GM19324 (cell line): ENCODE results near the gene PLAGL2.
"Not testable (repeated sequence)": the region's sequence is repeated elsewhere in the genome, so short reads cannot be mapped to it uniquely, and the experiment has no call there.

Experiments
- ATAC-seq: cut with Tn5 transposase; IDR thresholded peaks from one replicate; pipeline ENCODE4 v1.9.1; 2021; ENCODE audit warnings: mild to moderate bottlenecking, moderate library complexity; ENCODE audit not compliant: unreplicated experiment, low FRiP score

PLAGL2 gene

DNA sequence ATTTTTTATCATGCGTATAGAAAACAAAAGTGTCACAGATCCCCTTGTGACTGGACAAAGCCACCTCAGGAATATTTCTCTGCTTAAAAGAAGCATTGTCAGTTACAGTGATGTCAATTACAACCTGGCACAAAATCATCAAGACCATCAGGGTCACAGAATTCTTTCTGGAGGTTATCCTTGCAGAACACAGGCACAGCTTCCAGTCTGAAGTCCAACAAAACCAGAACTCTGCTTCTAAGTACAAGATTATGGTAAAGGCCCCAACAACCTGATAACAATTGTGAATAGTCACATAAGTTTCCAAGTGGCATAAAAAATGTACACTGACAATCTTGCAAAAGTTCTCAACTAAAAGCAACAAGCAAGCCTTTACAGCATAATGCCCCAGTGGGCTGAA, 21.0 kb downstream of the PLAGL2 start:
- no peak for ATAC-seq

DNA sequence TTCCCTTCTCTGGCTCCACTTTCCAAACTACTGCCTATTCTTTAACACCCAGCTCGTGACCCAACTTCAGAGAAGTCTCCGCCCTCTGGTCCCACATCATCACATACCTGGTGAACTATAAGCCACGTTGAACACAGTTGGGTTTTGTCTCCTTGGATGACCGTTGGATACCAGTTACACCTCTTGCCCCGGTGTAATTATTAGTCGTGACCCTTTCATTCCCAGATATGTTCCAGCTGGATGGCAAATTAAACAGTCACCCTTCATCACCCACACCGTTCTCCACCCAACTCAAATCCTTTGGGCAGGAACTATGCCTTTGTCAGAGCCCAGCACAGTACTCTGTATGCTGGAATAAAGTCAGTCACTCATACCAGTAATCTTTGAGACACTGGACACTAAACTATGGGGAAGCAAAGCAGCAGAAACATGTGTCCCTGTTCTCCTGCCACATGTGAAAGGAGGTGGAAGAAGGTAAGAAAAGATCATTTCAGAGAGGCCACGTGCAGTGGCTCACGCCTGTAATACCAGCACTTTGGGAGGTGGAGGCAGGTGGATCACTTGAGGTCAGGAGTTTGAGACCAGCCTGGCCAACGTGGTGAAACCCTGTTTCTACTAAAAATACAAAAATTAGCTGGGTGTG, 22.5 kb downstream of the PLAGL2 start:
- no peak for ATAC-seq

DNA sequence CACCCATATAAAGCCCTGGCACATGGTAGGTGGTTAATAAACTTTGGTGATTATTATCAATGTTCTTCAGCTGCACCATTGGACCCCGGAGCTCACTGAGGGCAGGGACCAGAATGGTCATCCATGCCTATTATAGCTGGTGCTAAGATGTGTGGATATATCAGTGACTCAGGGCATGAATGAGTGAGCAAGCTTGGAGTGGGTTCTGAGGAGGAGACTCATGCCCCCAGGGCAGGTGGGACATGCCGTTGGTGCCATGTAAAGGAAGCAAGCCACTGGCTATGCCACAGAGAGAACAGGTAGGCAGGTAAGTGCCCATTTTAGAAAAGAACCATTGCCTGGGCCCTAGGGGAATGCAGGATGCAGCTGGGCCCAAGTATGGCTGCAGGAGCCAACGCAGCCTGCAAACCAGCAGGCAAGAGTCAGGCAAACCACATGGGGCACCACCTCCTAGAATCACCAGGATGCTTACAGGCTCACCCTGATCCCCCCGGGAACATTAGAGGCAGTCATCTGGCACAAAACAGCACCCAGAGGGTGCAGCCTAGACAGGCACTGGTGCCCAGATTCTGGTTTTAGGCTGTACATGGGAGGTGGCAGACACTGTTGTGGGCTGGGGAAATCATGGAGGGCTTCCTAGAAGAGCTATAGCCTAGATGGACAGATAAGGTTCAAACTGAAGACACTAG, 23.5 kb downstream of the PLAGL2 start:
- no peak for ATAC-seq

DNA sequence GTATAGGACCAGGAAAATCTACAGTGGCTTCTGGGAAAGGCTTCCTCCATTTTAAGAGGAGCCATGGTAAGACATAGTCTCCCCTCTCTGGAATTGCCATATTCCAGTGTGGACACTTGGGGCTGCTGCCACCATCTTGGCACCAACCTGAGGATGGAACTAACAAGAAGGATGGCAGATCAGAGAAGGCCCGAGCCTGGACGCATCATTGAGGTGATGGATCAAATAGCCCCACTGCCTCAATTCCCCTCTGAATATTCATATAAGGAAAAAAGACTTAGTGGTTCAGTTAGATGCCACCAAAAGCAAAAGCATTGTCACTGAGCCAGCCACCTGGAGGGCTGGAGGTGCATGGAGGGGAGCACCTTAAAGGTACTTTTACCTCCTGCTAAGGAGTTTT, 25.9 kb downstream of the PLAGL2 start:
- no peak for ATAC-seq

DNA sequence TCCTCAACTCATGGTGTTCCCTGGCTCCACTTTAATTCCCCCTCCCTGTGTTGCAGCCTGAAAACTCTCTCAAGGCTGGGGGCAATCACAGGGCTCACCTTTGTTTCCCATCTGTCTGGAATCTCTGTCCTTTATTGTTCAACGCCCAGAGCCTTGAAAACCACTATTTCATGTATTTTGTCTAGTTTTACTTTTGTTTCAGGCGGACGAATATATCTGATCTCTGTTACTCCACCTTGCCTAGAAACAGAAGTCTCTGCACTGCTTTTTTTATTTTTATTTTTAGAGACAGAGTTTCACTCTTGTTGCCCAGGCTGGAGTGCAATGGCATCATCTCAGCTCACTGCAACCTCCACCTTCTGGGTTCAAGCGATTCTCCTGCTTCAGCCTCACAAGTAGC, 27.6 kb downstream of the PLAGL2 start:
- no peak for ATAC-seq

DNA sequence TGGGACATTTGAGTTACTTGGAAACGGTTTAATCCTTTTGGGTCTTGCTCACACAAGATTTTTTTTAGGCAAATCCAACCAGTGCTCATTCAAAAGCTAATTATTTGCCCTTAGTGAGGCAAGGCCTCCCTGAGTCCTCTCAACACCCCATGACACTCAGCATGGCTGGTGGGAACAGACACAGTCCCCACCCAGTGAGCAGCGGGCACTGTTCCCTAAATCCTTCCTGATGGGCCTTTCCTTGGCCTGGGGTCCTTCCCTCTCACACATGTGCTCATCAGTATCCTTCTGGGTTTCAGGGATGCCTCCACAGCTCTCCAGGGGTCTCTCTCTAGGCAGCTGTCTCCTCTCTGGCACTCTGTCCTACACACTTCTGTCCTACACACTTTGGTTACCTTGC, 28.0 kb downstream of the PLAGL2 start:
- no peak for ATAC-seq

DNA sequence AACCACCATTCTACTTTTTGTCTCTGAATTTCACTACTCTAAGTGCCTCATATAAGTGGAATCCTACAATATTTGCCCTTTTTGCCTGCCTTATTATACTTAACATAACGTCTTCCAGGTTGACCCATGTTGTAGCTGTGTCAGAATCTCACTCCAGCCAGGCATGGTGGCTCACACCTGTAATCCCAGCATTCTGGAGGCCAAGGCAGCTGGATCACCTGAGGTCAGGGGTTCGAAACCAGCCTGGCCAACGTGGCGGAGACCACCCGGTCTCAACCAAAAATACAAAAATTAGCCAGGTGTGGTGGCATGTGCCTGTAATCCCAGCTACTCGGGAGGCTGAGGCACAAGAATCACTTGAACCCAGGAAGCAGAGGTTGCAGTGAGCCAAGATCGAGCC, 29.8 kb downstream of the PLAGL2 start:
- ATAC-seq: not testable (repeated sequence)

DNA sequence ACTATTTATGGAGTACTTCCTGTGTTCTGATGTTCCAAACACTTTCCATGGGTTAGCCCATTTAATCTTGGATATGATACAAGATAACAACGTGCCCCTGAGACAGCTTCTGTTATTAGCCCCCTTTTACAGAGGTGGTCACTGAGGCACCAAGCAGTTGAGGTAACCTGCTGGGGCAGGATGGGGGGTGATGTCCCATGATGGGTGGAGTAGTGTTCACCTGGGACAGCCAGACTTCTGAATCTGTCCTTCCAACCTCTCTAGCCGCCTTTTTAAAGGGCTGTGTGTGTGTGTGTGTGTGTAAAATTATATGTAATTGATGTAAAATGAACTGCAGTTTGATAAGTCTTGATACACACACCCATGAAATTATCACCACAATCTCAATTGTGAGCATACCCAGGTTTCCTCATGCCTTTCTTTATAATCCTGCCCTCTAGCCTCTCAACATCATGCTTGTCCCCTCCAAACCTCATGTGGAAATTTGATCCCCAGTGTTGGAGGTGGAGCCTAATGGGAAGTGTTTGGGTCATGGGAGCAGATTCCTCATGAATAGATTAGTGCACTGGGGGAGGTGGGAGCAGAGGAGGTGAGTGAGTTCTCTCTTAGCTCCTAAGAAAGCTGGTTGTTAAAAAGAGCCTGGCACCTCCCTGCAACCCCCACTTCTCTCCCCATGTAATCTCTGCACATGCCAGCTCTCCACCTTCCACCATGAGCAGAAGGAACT, 39.2 kb downstream of the PLAGL2 start:
- no peak for ATAC-seq

DNA sequence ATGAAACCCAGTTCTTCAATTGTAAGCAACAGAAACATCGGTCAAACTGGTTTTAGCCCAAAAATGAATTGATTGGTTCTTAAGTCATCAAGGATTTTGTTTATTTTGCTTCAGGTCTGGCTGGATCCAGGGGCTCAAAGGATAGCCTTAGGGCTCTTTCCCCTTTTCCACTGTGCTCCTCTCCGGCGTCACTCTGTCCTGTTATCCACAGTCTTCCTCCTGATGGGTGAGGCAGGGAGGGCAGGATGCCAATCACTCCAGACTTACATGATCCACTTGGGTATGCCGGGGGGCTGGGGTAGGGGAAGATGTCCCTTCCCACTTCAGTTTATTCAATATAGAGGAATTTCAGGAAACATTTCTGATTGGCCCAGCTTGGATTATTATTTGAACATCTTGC, 40.0 kb downstream of the PLAGL2 start:
- no peak for ATAC-seq

DNA sequence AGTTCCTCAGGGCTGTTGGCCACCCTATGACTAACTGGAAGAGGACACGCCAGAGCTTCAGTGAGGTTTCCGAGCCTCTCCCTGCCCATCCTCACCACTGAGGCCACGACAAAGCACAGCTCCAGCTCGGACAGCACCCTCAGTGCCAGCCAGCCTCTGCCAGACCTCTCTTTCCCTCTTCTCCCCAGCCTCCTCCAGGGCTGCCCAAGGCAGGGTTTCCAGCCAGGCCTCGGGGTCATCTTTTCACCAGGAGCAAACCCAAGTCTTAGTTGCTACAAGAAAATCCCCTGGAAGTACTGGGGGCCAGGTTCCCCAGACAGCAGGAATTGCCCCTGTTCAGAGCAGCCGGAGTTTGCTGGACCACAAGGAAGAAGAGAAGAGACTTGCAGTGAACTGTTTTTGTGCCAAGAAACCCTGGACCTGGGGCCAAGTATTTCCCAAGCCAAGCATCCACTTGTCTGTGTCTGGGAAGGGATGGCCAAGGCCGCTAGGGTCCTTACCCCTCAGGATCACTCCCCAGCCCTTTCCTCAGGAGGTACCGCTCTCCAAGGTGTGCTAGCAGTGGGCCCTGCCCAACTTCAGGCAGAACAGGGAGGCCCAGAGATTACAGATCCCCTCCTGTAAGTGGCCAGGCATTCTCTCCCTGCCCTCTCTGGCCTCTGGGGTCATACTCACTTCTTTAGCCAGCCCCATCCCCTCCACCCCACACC, 41.6 kb downstream of the PLAGL2 start:
- no peak for ATAC-seq

DNA sequence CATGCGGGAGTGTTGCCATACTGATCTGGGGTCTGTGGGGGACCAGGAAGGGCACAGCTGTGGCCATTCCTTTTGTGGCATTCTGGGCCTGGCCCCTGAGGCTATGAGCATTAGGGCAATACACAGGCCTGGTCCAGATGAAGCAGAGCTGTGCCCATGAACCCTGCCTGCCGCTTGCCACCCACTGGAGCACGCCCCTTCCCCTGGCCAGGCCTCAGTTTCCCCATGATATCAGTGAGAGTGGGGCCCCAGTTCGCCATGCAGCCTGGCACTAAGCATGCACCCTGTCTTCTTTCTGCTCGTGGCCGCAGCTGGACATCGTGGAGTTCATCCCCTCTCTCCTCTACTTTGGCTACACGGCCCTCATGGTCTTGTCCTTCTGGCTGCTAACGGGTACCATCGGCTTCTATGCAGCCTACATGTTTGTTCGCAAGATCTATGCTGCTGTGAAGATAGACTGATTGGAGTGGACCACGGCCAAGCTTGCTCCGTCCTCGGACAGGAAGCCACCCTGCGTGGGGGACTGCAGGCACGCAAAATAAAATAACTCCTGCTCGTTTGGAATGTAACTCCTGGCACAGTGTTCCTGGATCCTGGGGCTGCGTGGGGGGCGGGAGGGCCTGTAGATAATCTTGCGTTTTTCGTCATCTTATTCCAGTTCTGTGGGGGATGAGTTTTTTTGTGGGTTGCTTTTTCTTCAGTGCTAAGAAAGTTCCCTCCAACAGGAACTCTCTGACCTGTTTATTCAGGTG, 42.4 kb downstream of the PLAGL2 start:
- no peak for ATAC-seq

DNA sequence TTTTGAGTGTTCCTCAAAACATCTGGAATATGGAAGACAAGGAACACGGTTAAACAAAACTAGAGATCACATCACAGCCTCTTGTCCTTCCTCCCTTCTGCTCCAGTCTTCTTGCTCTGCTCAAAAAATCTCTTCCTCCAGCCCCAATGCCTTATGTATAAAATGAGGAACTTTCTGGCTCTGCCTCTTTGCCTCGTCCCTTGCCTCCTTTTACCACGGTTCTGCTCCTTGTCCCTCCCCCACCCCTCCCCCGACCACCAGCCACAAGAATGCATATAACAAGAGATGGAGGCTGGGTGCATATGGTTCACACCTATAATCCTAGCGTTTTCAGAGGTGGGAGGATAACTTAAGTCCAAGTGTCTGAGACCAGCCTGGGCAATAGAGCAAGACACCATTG, 43.6 kb downstream of the PLAGL2 start:
- ATAC-seq: no peak

DNA sequence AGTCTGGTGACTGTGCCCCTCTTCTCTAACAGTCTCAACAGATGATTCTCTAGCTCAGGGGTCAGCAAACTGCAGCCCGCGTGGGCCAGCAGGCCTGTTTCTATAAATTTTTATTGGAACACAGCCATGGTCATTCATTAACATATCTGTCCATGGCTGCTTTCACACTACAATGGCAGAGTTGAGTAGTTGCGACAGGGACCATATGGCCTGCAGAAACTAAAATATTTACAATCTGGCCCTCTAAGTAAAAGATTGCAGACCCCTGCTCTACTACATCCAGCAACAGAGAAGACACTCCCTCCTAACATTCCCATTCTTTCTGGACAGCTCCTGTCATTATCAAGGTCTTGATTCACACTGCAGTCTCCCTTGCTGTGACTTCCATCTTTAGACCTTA, 45.2 kb downstream of the PLAGL2 start:
- ATAC-seq: no peak

DNA sequence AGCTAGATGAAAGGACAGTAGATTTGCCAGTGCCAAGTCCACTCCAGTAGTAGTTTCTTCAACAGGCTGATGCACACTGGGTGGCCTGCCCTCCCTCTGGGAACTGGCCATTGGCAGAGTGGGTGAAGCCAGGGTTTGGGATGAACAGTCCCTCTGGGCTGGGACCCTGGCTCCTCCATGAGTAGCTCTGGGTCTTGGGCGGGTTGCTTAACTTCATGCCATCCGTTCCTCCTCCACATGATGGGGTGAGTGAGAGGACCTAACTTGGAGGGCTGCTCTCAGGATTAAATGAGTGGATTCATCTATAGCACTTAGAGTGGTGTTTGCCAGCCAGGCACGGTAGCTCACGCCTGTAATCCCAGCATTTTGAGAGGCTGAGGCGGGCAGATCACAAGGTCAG, 47.2 kb downstream of the PLAGL2 start:
- no peak for ATAC-seq

DNA sequence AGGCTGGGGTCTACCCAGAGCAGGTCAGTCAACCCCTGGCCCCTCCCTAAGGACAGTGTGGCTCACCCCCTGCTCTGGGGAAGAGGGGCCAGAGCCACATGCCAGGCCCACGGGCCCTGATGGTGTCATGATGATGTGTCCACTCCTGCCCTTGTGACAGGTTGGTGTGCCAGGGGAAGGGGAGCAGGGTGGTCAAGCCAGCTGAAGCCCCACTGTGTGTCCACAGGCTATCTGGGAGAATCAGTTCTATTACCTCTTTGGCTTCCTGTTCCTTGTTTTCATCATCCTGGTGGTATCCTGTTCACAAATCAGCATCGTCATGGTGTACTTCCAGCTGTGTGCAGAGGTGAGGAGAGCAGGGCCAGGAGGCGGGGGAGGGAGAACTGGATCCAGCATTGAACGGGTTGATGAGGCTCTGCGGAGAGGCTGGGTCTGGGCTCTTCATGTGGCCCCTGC, 47.7 kb downstream of the PLAGL2 start:
- no peak for ATAC-seq

DNA sequence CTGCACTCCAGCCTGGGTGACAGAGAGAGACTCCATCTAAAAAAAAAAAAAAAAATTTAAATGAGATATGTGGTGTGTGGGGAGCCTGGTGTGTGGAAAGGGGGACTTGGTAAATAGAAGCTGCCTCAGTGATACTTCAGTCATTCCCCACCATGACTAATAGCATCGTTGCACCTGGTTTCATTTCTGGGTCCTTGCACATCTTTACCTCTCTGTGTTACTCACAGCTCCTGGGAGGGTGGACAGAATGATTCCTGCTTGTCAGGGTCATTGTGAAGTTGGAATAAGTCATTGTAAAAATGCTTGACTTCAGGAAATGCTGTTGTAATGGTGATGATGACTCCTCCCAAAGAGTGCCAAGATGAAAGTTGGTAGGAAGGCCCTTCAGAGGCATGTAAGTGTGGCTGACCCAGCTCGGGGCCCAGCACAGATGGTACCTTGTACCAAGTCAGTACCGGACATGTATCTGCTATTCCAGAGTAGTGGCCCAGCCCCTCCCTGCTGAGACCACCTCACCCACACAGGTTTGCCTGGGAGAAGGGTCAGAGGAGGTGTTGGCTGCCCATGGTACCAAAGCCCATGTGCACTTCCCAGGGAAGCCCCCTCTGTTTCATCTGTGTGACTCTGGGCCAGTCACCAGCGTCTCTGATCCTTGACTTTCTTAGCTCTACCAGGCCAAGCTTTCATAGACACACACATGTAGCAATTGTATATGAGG, 48.4 kb downstream of the PLAGL2 start:
- ATAC-seq: no peak

DNA sequence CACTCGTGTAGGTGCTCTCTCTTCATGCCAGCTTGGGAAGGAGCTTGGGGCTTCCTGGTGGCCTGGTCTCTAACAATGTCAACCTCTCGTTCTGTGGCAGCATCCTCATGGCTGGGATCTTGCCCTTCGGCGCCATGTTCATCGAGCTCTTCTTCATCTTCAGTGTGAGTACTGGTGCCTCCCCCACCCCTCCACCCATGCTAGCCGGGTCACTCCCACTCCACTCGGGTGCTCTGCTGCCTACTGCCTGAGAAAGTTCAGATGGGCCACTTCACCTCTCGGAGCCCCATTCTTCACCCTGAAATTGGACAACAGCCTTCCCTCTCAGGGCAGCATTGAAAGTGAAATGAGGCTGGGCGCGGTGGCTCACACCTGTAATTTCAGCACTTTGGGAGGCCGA, 49.2 kb downstream of the PLAGL2 start:
- no peak for ATAC-seq

DNA sequence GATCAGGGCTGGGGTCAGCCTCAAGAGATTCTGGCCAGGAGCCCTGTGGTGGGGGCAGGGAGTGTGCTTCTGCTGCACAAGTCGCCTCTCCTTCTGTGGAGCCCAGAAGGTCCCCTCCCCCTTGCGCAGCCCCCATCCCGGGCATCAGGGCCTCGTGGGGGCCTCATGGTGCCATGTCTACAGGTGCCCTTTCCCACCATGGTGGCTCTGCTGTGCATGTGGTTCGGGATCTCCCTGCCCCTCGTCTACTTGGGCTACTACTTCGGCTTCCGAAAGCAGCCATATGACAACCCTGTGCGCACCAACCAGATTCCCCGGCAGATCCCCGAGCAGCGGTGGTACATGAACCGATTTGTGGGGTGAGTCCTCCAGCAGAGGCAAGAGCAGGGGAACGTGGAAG, 49.9 kb downstream of the PLAGL2 start:
- no peak for ATAC-seq

DNA sequence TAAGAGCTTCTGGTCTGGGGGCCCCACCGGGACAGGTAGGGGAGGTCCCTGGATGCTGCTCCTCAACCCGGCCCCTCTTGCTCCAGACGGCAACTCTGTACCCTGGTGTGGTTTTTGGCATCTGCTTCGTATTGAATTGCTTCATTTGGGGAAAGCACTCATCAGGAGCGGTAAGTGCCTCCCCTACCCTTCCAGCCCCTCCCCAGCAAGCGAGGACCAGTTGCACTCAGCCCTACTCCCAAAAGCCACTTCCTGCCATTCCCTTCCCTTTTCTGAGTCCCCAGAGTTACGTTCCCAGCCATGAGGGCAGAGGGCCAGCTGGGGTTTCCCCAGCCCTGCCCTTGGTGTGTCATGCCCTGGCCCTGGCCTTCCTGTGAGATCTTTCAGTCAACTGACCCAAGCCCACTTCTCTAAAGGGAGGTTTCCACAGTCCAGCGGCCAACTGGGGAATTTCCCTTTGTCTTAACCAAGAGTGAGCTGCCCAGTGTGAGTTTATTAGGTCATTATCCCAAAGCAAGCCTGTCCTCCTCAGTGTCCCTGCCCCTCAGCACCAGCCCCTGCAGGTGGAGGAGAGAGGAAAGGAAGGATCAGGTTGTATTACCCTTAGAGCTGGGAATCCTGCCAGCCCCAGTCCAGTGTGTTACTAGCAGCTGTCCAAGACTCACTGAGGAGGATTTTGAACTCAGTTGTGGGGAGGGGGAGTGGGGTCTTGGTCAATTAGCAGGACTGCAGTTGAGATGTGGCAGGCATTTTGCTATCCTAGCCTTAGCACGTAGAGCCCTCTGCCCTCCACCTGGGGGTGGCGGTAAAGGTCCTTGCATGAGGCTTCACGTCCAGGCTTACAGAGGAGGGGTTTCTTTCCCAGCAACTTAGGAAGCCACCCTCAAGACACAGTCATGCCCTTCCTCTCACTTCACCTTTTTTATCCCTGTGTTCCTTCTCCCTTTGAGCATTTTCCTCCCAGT, 52.2 kb downstream of the PLAGL2 start:
- ATAC-seq: no peak
